IPS DF 4.7 (cell line): ENCODE results near the gene SEC22B.
"Not testable (repeated sequence)": the region's sequence is repeated elsewhere in the genome, so short reads cannot be mapped to it uniquely, and the experiment has no call there.

Experiments
- DNase-seq: peaks from one replicate; pipeline ENCODE4 v3.0.0-alpha.2; 2013; ENCODE audit warnings: low spot score; ENCODE audit errors: extremely low read depth

SEC22B gene

DNA sequence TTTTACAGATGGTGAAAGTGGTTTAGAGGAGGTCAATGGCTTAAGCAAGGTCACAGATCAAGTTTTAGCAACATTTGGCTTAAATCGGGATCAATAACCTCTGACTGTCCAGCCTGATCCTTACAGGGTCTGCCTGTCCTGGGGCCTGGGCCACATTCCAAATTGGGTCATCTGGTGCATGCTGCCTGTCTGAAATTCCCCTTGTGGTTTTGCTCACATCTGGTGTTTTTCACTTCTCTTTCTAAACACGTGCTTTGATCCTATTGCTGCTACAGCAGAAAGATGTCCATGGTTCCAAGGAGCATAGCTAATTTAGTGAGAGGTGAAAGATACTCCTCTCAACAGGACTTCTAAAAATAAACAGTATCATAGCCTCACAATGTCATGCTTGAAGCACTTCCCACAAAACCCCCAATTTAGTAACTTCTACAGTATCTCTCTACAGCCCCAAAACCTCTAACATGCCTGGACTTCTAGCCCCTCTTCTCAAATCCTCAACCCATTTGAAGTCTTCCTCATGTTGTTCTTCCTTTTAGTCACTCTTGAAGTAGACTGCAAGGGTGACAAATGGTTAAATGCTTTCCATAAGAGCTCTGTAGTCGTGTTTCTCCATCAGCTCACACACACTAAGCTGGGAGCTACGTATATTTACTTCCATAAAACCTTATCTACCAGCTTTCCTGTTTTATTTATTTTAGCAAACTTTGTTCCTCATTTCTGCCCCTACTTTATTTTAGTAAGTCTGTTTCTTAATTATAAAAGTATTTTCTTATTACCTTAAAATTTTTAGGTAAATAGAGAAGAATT lies 58.7 kb downstream of the SEC22B start:
- not testable (repeated sequence) for DNase-seq

DNA sequence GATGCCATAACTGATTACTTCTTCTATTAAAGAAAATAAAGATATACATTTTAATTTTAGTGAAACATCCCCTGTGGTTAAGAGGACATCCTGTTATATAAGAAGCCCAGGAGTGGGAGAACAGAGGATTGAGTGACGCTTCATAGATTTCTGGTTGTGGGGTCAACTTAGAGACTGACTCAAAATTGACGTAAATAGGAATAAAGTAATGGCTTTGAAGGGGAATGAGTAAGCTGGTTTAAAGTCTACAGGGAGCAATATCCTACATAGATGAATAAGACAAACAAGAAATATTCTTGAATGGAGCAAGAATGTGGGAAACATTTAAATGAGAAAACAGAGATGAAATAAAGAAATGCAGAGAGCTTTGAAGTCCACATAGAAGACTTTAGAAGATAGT lies 60.2 kb downstream of the SEC22B start:
- DNase-seq, result not testable (repeated sequence)

DNA sequence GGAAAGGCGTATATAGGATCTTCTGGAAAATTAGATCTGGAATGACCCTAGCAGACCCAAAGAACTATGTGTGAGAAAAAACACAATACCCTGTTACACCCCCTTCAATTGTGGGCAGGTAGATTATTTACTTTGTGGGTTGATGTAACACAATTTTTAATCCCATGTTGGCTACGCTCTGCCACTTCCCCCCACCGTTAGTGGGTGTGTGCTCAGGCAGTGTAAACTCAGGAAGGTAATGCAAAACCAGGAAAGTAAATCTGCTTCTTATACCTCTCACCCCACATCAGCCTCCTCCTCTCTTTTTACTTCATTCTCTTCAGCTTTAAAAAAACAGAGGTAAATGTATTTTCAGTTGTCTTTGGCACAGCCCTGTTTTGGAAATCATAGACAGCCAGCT lies 63.2 kb downstream of the SEC22B start:
- DNase-seq, result not testable (repeated sequence)

DNA sequence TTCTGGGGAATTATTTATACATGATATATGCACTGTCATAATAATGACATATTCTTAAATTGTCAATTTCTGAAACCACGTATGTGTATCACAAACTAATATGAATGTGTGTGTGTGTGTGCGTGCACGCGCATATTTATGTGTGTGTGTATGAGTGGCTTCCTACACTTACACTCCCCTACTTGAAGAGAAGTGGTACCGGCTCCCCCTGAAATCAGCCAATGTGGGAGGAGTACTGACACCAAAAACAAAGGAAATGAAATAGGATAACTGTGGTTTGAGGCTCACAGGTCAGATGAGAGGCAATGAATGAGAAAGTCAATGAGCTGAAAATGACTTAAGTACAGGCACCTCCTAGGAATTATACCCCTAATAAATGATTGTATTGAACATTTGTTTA lies 64.1 kb downstream of the SEC22B start:
- DNase-seq, result not testable (repeated sequence)

DNA sequence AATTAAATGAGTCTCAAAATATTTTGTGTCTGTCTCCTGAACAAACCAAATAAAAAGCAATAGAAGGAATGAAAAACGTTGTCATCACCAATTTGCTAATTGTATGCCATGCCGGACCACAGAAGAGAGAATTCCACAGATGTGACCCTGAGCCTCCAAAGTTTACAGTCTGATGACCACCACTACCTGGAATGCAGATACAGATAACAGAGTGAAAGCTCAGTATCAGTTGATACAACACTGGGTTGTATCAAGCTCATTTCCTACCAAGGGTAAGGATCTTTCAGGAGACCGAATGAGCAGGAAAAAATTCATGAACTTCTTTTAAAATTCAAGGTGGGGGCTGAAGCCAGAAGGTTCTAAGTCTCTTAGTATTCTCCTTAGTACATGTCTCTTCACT lies 64.5 kb downstream of the SEC22B start:
- DNase-seq, result not testable (repeated sequence)

DNA sequence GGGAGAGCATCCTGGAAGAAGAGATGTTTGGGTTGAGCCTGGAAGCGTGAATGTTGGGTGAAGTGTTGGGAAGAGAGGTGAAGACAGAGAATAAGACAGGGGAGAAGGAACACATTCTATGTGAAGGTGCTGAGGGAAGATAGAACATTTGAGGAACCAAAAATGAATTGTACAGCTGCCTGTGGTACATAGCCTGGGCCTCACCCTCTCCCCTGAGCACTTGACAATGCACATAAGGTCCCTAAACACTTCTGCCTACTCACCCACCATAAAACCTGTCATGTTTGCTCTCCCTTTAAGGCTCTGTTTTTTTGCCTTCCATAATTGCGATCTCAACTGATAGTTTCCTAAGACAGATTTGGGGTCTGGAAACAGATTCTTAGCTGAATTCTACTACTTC lies 65.3 kb downstream of the SEC22B start:
- DNase-seq, result not testable (repeated sequence)

DNA sequence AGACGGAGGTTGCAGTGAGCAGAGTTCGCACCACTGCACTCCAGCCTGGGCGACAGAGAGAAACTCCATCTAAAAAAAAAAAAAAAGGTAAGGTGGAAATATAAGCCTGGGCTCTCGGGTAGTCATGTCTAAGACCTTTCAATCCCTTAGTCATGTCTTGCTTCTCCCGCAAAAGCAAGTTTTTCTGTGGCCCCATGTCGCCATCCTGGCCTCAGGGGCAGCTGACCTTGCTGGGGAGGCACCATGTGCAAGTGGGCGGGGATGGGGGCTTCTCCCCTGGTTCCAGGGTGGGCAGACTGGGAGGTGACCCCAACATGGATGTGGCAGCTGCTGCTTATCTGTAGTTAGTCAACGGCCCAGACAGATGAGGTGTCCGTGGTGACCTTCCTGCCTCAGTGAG lies 66.7 kb downstream of the SEC22B start:
- DNase-seq, result not testable (repeated sequence)

DNA sequence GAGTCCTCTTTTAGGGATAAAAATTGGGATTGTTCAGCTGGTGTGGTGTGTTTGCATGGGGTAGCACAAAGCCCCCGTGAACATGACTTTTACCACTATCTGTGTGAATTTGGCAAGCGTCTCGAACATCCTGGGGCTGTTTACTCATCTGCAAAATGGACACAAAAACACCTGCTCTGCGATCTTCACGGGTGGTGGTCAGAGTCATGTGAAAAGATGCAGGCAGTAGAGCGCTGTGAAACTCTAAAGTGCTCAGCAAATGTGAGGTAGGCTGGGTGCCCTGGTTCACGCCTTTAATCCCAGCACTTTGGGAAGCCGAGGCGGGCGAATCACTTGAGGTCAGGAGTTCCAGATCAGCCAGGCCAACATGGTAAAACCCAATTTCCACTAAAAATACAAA lies 67.1 kb downstream of the SEC22B start:
- not testable (repeated sequence) for DNase-seq

DNA sequence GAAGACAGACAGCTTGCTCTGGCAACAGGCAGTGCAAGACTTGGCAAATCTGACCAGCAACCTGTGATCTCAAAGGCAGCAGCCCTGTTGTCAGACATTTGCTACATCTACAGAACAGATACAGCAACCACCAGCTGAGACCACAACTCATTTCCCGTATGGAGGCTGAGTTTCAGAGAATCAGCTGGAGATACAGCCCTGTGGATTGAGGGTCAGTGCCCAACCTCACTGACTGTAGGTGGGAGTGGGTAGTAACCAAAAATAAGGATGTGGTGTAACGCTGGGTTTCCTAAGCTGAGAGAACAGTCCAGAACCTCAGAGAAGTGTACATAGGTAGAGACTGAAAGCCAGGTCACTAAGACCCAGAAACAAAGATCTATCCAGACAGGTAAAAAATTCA lies 71.0 kb downstream of the SEC22B start:
- not testable (repeated sequence) for DNase-seq

DNA sequence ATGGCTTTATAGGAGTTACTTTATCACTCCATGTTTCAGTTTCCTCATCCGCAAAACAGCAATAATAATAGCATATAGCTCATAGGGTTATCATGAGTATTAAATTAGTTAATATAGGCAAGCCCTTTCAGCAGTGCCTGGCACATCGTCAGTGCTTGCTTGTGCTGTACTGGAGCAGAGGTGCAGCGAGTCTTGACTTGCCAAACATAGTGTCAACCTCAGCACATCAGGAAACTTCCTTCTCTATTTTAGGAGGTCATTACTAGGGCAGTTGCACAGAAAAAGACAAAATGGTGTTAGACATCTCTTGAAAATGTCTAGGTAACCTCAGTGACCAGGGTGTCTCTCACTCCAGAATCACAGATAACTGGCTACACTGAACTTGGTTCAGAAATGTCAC lies 72.6 kb downstream of the SEC22B start:
- DNase-seq, result not testable (repeated sequence)

DNA sequence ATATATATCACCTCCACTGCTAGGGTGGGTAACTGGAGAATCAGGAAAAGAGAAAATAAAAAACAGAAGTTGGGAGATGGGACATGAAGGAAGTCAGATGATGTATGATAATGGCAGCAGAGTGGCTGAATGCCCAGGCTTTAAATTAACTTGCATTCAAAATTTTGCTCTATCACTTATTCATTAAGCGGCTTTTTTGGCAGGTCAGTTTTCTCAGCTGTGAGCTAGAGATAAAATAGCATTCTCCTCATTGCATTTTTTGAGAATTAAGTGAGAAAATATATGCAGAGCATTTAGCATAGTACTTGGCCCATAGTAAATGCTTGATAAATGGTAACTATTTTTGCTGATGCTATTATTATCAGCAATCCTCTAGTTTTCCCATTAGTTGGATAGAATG lies 74.7 kb downstream of the SEC22B start:
- DNase-seq, result not testable (repeated sequence)
